H9 (cell line): ENCODE results near the gene LPXN. TPM values are rescaled to one million over a fixed set of nuclear protein-coding genes. Genes with fewer than 3 reads are reported as not detected.

Experiments
- DNase-seq: peaks from one replicate; pipeline ENCODE4 v3.0.0-alpha.2; 2017
- H2AFZ ChIP-seq: one replicate; pipeline ENCODE4 v1.6.1; 2013; ENCODE audit warnings: mild to moderate bottlenecking, low read length, control low read depth, moderate library complexity
- H2AK5ac ChIP-seq: 2 replicates; pipeline ENCODE4 v1.6.1; 2013; ENCODE audit warnings: low read length, control low read depth, mixed read lengths; ENCODE audit not compliant: insufficient read length
- H2BK120ac ChIP-seq: one replicate; pipeline ENCODE4 v1.6.1; 2013; ENCODE audit warnings: low read depth, mild to moderate bottlenecking, low read length, control low read depth, inconsistent platforms; ENCODE audit not compliant: poor library complexity, severe bottlenecking
- H2BK12ac ChIP-seq: 2 replicates; pipeline ENCODE4 v1.6.1; 2013; ENCODE audit warnings: low read length, control low read depth, mixed read lengths, low read depth; ENCODE audit not compliant: insufficient read length
- H2BK15ac ChIP-seq: 2 replicates; pipeline ENCODE4 v1.6.1; 2013; ENCODE audit warnings: low read depth, low read length, control low read depth
- H2BK20ac ChIP-seq: one replicate; pipeline ENCODE4 v1.6.1; 2013; ENCODE audit warnings: low read depth, mild to moderate bottlenecking, low read length, control low read depth, inconsistent platforms; ENCODE audit not compliant: poor library complexity, severe bottlenecking
- H2BK5ac ChIP-seq: 2 replicates; pipeline ENCODE4 v1.6.1; 2013; ENCODE audit warnings: low read length, control low read depth, mixed read lengths; ENCODE audit not compliant: insufficient read length
- H3K14ac ChIP-seq: 2 replicates; pipeline ENCODE4 v1.6.1; 2013; ENCODE audit warnings: low read length, control low read depth; ENCODE audit not compliant: insufficient read depth
- H3K18ac ChIP-seq: 2 replicates; pipeline ENCODE4 v1.6.1; 2013; ENCODE audit warnings: low read depth, mild to moderate bottlenecking, mixed read lengths, low read length, control low read depth; ENCODE audit not compliant: insufficient read length
- H3K23ac ChIP-seq: 2 replicates; pipeline ENCODE4 v1.6.1; 2013; ENCODE audit warnings: low read length, control low read depth, mixed read lengths, low read depth; ENCODE audit not compliant: insufficient read length
- H3K23me2 ChIP-seq: 2 replicates; pipeline ENCODE4 v1.6.1; 2013; ENCODE audit warnings: low read depth, mild to moderate bottlenecking, mixed read lengths, low read length, control low read depth; ENCODE audit not compliant: insufficient read length, poor library complexity, severe bottlenecking
- H3K27ac ChIP-seq: 2 replicates; pipeline ENCODE4 v1.5.1; 2013; ENCODE audit warnings: low read length, control low read depth, mixed read lengths, low read depth; ENCODE audit not compliant: insufficient read length
- H3K27me3 ChIP-seq: 2 replicates; pipeline ENCODE4 v1.6.1; 2013; ENCODE audit warnings: low read length, control low read depth, inconsistent platforms; ENCODE audit not compliant: insufficient read depth
- H3K4ac ChIP-seq: 2 replicates; pipeline ENCODE4 v1.6.1; 2013; ENCODE audit warnings: low read depth, mild to moderate bottlenecking, control low read depth, inconsistent platforms, low read length, moderate library complexity
- H3K4me1 ChIP-seq: 2 replicates; pipeline ENCODE4 v1.6.1; 2013; ENCODE audit warnings: low read length, control low read depth, inconsistent platforms; ENCODE audit not compliant: insufficient read depth
- H3K4me2 ChIP-seq: 2 replicates; pipeline ENCODE4 v1.6.1; 2013; ENCODE audit warnings: low read length, control low read depth, mixed read lengths; ENCODE audit not compliant: insufficient read length, insufficient read depth
- H3K56ac ChIP-seq: 2 replicates; pipeline ENCODE4 v1.6.1; 2013; ENCODE audit warnings: low read depth, mild to moderate bottlenecking, mixed read lengths, low read length, control low read depth; ENCODE audit not compliant: insufficient read length
- H3K79me1 ChIP-seq: 2 replicates; pipeline ENCODE4 v1.6.1; 2013; ENCODE audit warnings: low read depth, mild to moderate bottlenecking, moderate library complexity, low read length, control low read depth, inconsistent platforms; ENCODE audit not compliant: insufficient read depth, poor library complexity, severe bottlenecking
- H3K79me2 ChIP-seq: 2 replicates; pipeline ENCODE4 v1.6.1; 2013; ENCODE audit warnings: low read length, control low read depth, inconsistent platforms; ENCODE audit not compliant: insufficient read depth
- H3K9ac ChIP-seq: 2 replicates; pipeline ENCODE4 v1.6.1; 2013; ENCODE audit warnings: low read length, control low read depth, mixed read lengths; ENCODE audit not compliant: insufficient read length; ENCODE audit errors: extremely low read depth
- H3K9me3 ChIP-seq: one replicate; pipeline ENCODE4 v1.6.1; 2013; ENCODE audit warnings: low read depth, low read length, inconsistent platforms; ENCODE audit not compliant: control insufficient read depth
- H3T11ph ChIP-seq: one replicate; pipeline ENCODE4 v1.6.1; 2013; ENCODE audit warnings: mild to moderate bottlenecking, low read length, control low read depth, inconsistent platforms
- H4K20me1 ChIP-seq: one replicate; pipeline ENCODE4 v1.6.1; 2013; ENCODE audit not compliant: control insufficient read depth, insufficient read length, insufficient read depth
- H4K5ac ChIP-seq: 2 replicates; pipeline ENCODE4 v1.6.1; 2013; ENCODE audit warnings: low read depth, mild to moderate bottlenecking, mixed read lengths, low read length, control low read depth; ENCODE audit not compliant: insufficient read length
- H4K8ac ChIP-seq: replicated peaks from 2 replicates; pipeline ENCODE4 v1.6.1; 2013; ENCODE audit warnings: low read length, control low read depth, mixed read lengths, low read depth; ENCODE audit not compliant: insufficient read length
- H4K91ac ChIP-seq: 2 replicates; pipeline ENCODE4 v1.6.1; 2013; ENCODE audit warnings: low read depth, mild to moderate bottlenecking, moderate library complexity, mixed read lengths, low read length, control low read depth; ENCODE audit not compliant: insufficient read length
- H3K27ac Mint-ChIP-seq, 3 experiments: 2 replicates in 2 of 3; 3 replicates in 1 of 3; pipeline ENCODE4 v1.8.0; 2020 to 2021; ENCODE audit warnings: mixed read lengths in 3 of 3, mild to moderate bottlenecking in 1 of 3, moderate library complexity in 1 of 3
- H3K27me3 Mint-ChIP-seq: 2 replicates; pipeline ENCODE4 v1.8.0; 2021; ENCODE audit warnings: low read depth, mild to moderate bottlenecking, moderate library complexity, mixed read lengths
- H3K36me3 Mint-ChIP-seq, 3 experiments: 2 replicates in 2 of 3; 3 replicates in 1 of 3; pipeline ENCODE4 v1.8.0; 2020 to 2021; ENCODE audit warnings: low read depth in 3 of 3, mixed read lengths in 3 of 3; ENCODE audit not compliant: insufficient read depth in 1 of 3
- H3K4me1 Mint-ChIP-seq, 2 experiments: 2 replicates each; pipeline ENCODE4 v1.8.0; 2020; ENCODE audit warnings: mixed read lengths in 2 of 2
- H3K4me3 Mint-ChIP-seq, 2 experiments: 2 replicates in 1 of 2; 3 replicates in 1 of 2; pipeline ENCODE4 v1.8.0; 2020 to 2021; ENCODE audit warnings: mild to moderate bottlenecking in 2 of 2, mixed read lengths in 2 of 2, moderate library complexity in 1 of 2
- H3K9me3 Mint-ChIP-seq, 2 experiments: 2 replicates in 1 of 2; 3 replicates in 1 of 2; pipeline ENCODE4 v1.8.0; 2020; ENCODE audit warnings: mild to moderate bottlenecking in 2 of 2, mixed read lengths in 2 of 2, moderate library complexity in 1 of 2
- whole genome bisulfite sequencing: extraction: QIAGEN DNeasy Blood & Tissue Kit; methylation state at CpG from one replicate; pipeline ENCODE4 v1.1.7; 2013; ENCODE audit warnings: missing lambda C conversion rate, low lambda C conversion rate, mixed read lengths; ENCODE audit not compliant: insufficient read length; ENCODE audit errors: extremely low coverage; 5-methylcytosine and 5-hydroxymethylcytosine counted together
- total RNA-seq: library from RNA; stranded (reverse); gene quantifications from 2 replicates; pipeline ENCODE4 v1.2.1, GENCODE V29; 2021
- TF ChIP-seq, protein P1 (sequence below): fragments of 200-600 bp; sonication (generic); conservative IDR thresholded peaks from 3 replicates; pipeline ENCODE4 v1.8.0; 2021; ENCODE audit warnings: antibody characterized with exemption, mild to moderate bottlenecking

The LPXN gene
- total RNA-seq, 1 experiment from 2014 or later = 1.4 TPM

DNA sequence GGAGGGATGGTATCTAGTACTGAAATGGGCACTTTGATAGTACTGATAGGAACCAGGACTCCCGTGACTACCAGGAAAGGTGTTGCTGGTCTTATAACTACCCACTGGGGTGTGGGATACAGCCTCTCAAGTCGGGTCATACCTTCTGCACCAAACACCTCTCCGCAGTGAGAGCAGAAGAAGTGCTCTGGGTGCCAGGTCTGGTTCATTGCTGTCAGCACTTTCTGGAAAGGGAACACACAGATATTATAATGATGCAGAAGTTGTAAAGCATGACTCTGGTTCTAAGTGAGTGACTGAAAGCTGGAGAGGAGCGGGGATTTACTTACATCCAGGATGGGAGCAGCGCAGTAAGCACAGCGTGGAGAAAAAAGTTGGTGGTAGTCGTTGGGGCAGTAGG, 26.0 kb downstream of the LPXN start:
- Histone ChIP-seq H2BK5ac (no peak overlapping the region), H2BK12ac (no peak overlapping the region), H3K79me2 (no peaks in the 10 kb centered on the region), H3K18ac (no peak overlapping the region), H3K4me2 (no peak overlapping the region), H4K20me1 (no peaks in the 10 kb centered on the region), H3K27ac (no peak overlapping the region), H3K79me1 (no peaks in the 10 kb centered on the region), H3T11ph (no peak overlapping the region), H4K8ac (no peak overlapping the region), H2AK5ac (no peak overlapping the region), H3K4me1 (no peaks in the 10 kb centered on the region), H2AFZ (no peak overlapping the region), H2BK120ac (no peak overlapping the region), H3K27me3 (no peaks in the 10 kb centered on the region), H3K9me3 (no peaks in the 10 kb centered on the region), H3K4ac (no peak overlapping the region), H3K23ac (no peak overlapping the region), H4K91ac (no peak overlapping the region), H3K23me2 (no peaks in the 10 kb centered on the region), H3K56ac (no peak overlapping the region), H4K5ac (no peak overlapping the region), H3K14ac (no peak overlapping the region), H3K9ac (no peak overlapping the region), H2BK20ac (no peak overlapping the region), H2BK15ac (no peak overlapping the region)
- H3K36me3 Mint-ChIP-seq = peaks cover 0 to 1% (median 0%) of the 10 kb centered on the region in 3 experiments; a peak in 1 of 7 replicates
- no peak overlapping the region for H3K27ac Mint-ChIP-seq
- TF ChIP-seq, protein P1, sequence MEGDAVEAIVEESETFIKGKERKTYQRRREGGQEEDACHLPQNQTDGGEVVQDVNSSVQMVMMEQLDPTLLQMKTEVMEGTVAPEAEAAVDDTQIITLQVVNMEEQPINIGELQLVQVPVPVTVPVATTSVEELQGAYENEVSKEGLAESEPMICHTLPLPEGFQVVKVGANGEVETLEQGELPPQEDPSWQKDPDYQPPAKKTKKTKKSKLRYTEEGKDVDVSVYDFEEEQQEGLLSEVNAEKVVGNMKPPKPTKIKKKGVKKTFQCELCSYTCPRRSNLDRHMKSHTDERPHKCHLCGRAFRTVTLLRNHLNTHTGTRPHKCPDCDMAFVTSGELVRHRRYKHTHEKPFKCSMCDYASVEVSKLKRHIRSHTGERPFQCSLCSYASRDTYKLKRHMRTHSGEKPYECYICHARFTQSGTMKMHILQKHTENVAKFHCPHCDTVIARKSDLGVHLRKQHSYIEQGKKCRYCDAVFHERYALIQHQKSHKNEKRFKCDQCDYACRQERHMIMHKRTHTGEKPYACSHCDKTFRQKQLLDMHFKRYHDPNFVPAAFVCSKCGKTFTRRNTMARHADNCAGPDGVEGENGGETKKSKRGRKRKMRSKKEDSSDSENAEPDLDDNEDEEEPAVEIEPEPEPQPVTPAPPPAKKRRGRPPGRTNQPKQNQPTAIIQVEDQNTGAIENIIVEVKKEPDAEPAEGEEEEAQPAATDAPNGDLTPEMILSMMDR = no peak
- H3K4me3 Mint-ChIP-seq = no peak overlapping the region
- H3K4me1 Mint-ChIP-seq = no peaks in the 10 kb centered on the region; a peak in 1 of 4 replicates
- WGBS = no CpG with 5 or more reads among the region's 7 CpGs
- no peak for DNase-seq
- no peaks in the 10 kb centered on the region for H3K9me3 Mint-ChIP-seq
- no peaks in the 10 kb centered on the region for H3K27me3 Mint-ChIP-seq
